ENCODE results near the gene MAPKAP1. TPM values are rescaled to one million over a fixed set of nuclear protein-coding genes. Genes with fewer than 3 reads are reported as not detected.

Gene MAPKAP1
- total and polyA plus RNA-seq, 2 experiments from 2014 or later: 68.5 to 74.5 TPM

GRCh38 chr9:125505988-125506438 lies 201.0 kb downstream of the MAPKAP1 start:
- no peak for DNase-seq
- Histone ChIP-seq H3K9ac (no peak overlapping the region), H3K9me3 (ENCODE audit: low read depth) (no peaks in the 10 kb centered on the region), H3K36me3 (ENCODE audit: low read depth) (0 out of 2 replicates have a peak, but pooled peaks cover 5% of the 10 kb centered on the region), H3K27ac (no peak overlapping the region), H3F3A (ENCODE audit: insufficient read depth) (peaks cover 3% of the 10 kb centered on the region; the same call in 1 of the 2 replicates), H3K4me3 (no peak overlapping the region), H2AFZ (no peak overlapping the region), H3K9me2 (ENCODE audit: insufficient read depth) (no peaks in the 10 kb centered on the region), H3K27me3 (replicated peaks; ENCODE audit: insufficient read depth) (no peaks in the 10 kb centered on the region), H4K20me1 (ENCODE audit: insufficient read depth) (no peaks in the 10 kb centered on the region), H3K79me2 (ENCODE audit: insufficient read depth) (peaks cover 22% of the 10 kb centered on the region; the same call in 1 of the 2 replicates), H3K4me2 (ENCODE audit: unreplicated experiment) (no peak overlapping the region), H3K4me1 (ENCODE audit: insufficient read depth) (peaks cover 10% of the 10 kb centered on the region)
- TF ChIP-seq EZH2phosphoT487 (IDR thresholded peaks at IDR 0.05; ENCODE audit: insufficient read depth, low read depth) (no peak), EZH2 (IDR thresholded peaks at IDR 0.05; ENCODE audit: insufficient read depth, poor library complexity, severe bottlenecking) (no peak)
- 54 to 72% methylated on average over 14 of the region's 14 CpGs for WGBS, 2 experiments (ENCODE audit: low coverage in 1 of 2, low lambda C conversion rate in 2 of 2, missing lambda C conversion rate in 2 of 2)
- in situ Hi-C loops (cut with MboI): no loop called here

GRCh38 chr9:125504616-125505015 lies 202.4 kb downstream of the MAPKAP1 start:
- H3F3A ChIP-seq (ENCODE audit: insufficient read depth): no peaks in the 10 kb centered on the region
- H3K27me3 ChIP-seq (replicated peaks; ENCODE audit: insufficient read depth): no peaks in the 10 kb centered on the region
- no peak for DNase-seq
- H3K4me1 ChIP-seq (ENCODE audit: insufficient read depth): peaks cover 8% of the 10 kb centered on the region
- no peak overlapping the region for H3K27ac ChIP-seq
- no peaks in the 10 kb centered on the region for H4K20me1 ChIP-seq (ENCODE audit: insufficient read depth)
- no peak overlapping the region for H3K4me3 ChIP-seq
- TF ChIP-seq EZH2phosphoT487 (IDR thresholded peaks at IDR 0.05; ENCODE audit: insufficient read depth, low read depth) (no peak), EZH2 (IDR thresholded peaks at IDR 0.05; ENCODE audit: insufficient read depth, poor library complexity, severe bottlenecking) (no peak)
- H3K36me3 ChIP-seq (ENCODE audit: low read depth): 0 out of 2 replicates have a peak, but pooled peaks cover 5% of the 10 kb centered on the region
- H3K79me2 ChIP-seq (ENCODE audit: insufficient read depth): 0 out of 2 replicates have a peak, but pooled peaks cover 10% of the 10 kb centered on the region
- H3K9me2 ChIP-seq (ENCODE audit: insufficient read depth): no peaks in the 10 kb centered on the region
- no peak overlapping the region for H3K9ac ChIP-seq
- in situ Hi-C loops (cut with MboI): no loop called here
- no peaks in the 10 kb centered on the region for H3K9me3 ChIP-seq (ENCODE audit: low read depth)
- H2AFZ ChIP-seq: no peak overlapping the region
- no peak overlapping the region for H3K4me2 ChIP-seq (ENCODE audit: unreplicated experiment)
- WGBS, 2 experiments (ENCODE audit: low coverage in 1 of 2, low lambda C conversion rate in 2 of 2, missing lambda C conversion rate in 2 of 2): 95 to 100% methylated on average over 1 of the region's 1 CpG

- Histone ChIP-seq H4K20me1 (ENCODE audit: insufficient read depth) (no peaks in the 10 kb centered on the region), H3K27ac (no peak overlapping the region), H3F3A (ENCODE audit: insufficient read depth) (peaks cover 17% of the 10 kb centered on the region), H3K79me2 (ENCODE audit: insufficient read depth) (0 out of 2 replicates have a peak, but pooled peaks cover 6% of the 10 kb centered on the region), H3K4me1 (ENCODE audit: insufficient read depth) (peaks cover 17% of the 10 kb centered on the region), H3K9me3 (ENCODE audit: low read depth) (no peaks in the 10 kb centered on the region), H2AFZ (no peak overlapping the region), H3K4me2 (ENCODE audit: unreplicated experiment) (no peak overlapping the region), H3K4me3 (no peak overlapping the region), H3K9ac (no peak overlapping the region), H3K9me2 (ENCODE audit: insufficient read depth) (no peaks in the 10 kb centered on the region), H3K36me3 (ENCODE audit: low read depth) (no peaks in the 10 kb centered on the region), H3K27me3 (replicated peaks; ENCODE audit: insufficient read depth) (no peaks in the 10 kb centered on the region)
- no peak for TF ChIP-seq EZH2phosphoT487 (IDR thresholded peaks at IDR 0.05; ENCODE audit: insufficient read depth, low read depth)
- TF ChIP-seq EZH2 (IDR thresholded peaks at IDR 0.05; ENCODE audit: insufficient read depth, poor library complexity, severe bottlenecking): no peak
- WGBS, 2 experiments (ENCODE audit: low coverage in 1 of 2, low lambda C conversion rate in 2 of 2, missing lambda C conversion rate in 2 of 2): 95 to 100% methylated on average over 1 of the region's 1 CpG
- in situ Hi-C loops (cut with MboI): no loop called here
- no peak for DNase-seq
These were observed 209.1 kb downstream of the MAPKAP1 start for GRCh38 chr9:125497906-125498305.

- Histone ChIP-seq H3K9me2 (ENCODE audit: insufficient read depth) (no peaks in the 10 kb centered on the region), H2AFZ (no peak overlapping the region), H3K79me2 (ENCODE audit: insufficient read depth) (0 out of 2 replicates have a peak, but pooled peaks cover 6% of the 10 kb centered on the region), H3K9me3 (ENCODE audit: low read depth) (no peaks in the 10 kb centered on the region), H3K36me3 (ENCODE audit: low read depth) (no peaks in the 10 kb centered on the region), H3K4me3 (no peak overlapping the region), H3K27me3 (replicated peaks; ENCODE audit: insufficient read depth) (no peaks in the 10 kb centered on the region), H3K9ac (no peak overlapping the region), H3F3A (ENCODE audit: insufficient read depth) (peaks cover 17% of the 10 kb centered on the region), H4K20me1 (ENCODE audit: insufficient read depth) (no peaks in the 10 kb centered on the region), H3K4me1 (ENCODE audit: insufficient read depth) (peaks cover 17% of the 10 kb centered on the region), H3K4me2 (ENCODE audit: unreplicated experiment) (no peak overlapping the region), H3K27ac (no peak overlapping the region)
- in situ Hi-C loops (cut with MboI): no loop called here
- DNase-seq: no peak
- TF ChIP-seq EZH2 (IDR thresholded peaks at IDR 0.05; ENCODE audit: insufficient read depth, poor library complexity, severe bottlenecking) (no peak), EZH2phosphoT487 (IDR thresholded peaks at IDR 0.05; ENCODE audit: insufficient read depth, low read depth) (no peak)
These were observed 209.5 kb downstream of the MAPKAP1 start for GRCh38 chr9:125497478-125497877.

All from GM23248 (cell line).